Measurements from ENCODE around the gene CA5B. TPM values are rescaled to one million over a fixed set of nuclear protein-coding genes. Genes with fewer than 3 reads are reported as not detected.
A peak's percentile ranks its signal among the peaks of the same experiment; 100 is the strongest.

The CA5B gene
- polyA plus RNA-seq, 2 of the 4 experiments (the other 2 are of a cell fraction) = 5.2 to 12.5 TPM

DNA sequence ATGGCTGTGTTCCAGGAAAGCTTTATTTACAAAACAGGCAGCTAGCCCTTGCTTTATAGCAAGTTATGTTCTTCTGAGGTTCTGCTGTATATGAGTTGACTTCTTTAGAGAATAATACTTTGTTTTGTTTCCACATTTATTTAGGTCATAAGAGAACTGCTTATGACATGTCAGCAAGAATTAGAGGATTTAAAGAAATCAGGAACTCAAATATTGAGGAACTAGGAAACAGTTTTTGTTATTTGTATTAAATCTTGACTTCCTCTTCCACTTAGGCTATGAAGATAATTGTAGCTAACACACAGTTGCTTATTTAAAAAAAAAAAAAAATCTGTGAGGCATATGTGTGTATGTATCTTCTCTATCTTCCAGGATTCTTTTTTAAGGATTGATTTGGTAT is 66.5 kb downstream of the CA5B start:
- peak; percentile 23 for FAIRE-seq

DNA sequence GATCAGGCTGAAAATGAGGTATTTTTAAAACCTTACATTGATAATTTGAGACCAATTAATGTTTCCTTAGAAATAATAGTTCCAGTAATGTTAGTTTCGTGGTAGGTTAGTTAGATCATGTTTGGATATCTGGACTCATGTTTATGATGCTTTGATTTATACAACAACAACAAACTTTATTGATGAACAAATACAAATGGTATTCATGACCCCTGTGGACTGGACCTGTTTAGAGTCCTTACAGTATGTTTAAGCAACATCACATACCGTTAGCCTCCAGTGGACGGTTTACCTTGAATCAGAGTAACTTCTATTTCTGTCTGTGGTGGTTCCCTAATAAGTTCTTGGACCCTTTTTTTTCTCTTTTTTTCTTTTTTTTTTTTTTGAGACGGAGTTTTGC is 70.2 kb downstream of the CA5B start:
- FAIRE-seq (no peak), ATAC-seq (no peak), DNase-seq (ENCODE audit: low read depth in 1 of 2, low spot score in 1 of 2) (no peak)
- no peak overlapping the region for H3K4me2 ChIP-seq
- no peak overlapping the region for H3K27ac ChIP-seq
- 90% methylated on average over 4 of the region's 4 CpGs for WGBS (ENCODE audit: missing lambda C conversion rate)
- ChIA-PET CTCF (no interaction called here), POLR2A (no interaction called here)
- TF ChIP-seq CHD2 (IDR thresholded peaks at IDR 0.05; ENCODE audit: low read length, partially characterized antibody) (no peak), TFCP2L1 (CRISPR knock-in tag; IDR thresholded peaks at IDR 0.05) (no peak), HOXB5 (CRISPR knock-in tag; IDR thresholded peaks at IDR 0.05) (no peak), CBX2 (IDR thresholded peaks at IDR 0.05; ENCODE audit: borderline replicate concordance, low read depth) (no peak), CBX8 (IDR thresholded peaks at IDR 0.05) (no peak), TP53 (CRISPR knock-in tag; IDR thresholded peaks at IDR 0.05) (no peak), HEYL (CRISPR knock-in tag; IDR thresholded peaks at IDR 0.05) (no peak), RAD21 (conservative IDR thresholded peaks at IDR 0.05 in 1 of 2, IDR thresholded peaks at IDR 0.05 in 1 of 2) (no peak), BHLHE40 (IDR thresholded peaks at IDR 0.05; ENCODE audit: low read depth, low read length) (no peak)
- TF ChIP-seq, protein P1, sequence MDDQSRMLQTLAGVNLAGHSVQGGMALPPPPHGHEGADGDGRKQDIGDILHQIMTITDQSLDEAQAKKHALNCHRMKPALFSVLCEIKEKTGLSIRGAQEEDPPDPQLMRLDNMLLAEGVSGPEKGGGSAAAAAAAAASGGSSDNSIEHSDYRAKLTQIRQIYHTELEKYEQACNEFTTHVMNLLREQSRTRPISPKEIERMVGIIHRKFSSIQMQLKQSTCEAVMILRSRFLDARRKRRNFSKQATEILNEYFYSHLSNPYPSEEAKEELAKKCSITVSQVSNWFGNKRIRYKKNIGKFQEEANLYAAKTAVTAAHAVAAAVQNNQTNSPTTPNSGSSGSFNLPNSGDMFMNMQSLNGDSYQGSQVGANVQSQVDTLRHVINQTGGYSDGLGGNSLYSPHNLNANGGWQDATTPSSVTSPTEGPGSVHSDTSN (IDR thresholded peaks at IDR 0.05) = no peak
- no peak overlapping the region for H3K4me3 ChIP-seq
- H3K4me1 ChIP-seq = no peaks in the 10 kb centered on the region
- H3K9me3 ChIP-seq = no peaks in the 10 kb centered on the region

More for the DNA sequence above, 66.5 kb downstream of the CA5B start:
- H3K4me2 ChIP-seq = no peak overlapping the region
- no peak overlapping the region for H3K27ac ChIP-seq
- TF ChIP-seq TFCP2L1 (CRISPR knock-in tag; IDR thresholded peaks at IDR 0.05) = no peak
- TF ChIP-seq MAFK (IDR thresholded peaks at IDR 0.05; ENCODE audit: partially characterized antibody) = no peak
- TF ChIP-seq JUNB (IDR thresholded peaks at IDR 0.05) = no peak
- no peak for TF ChIP-seq FOXS1 (CRISPR knock-in tag; IDR thresholded peaks at IDR 0.05)
- no peak for TF ChIP-seq POLR2A (IDR thresholded peaks at IDR 0.05; ENCODE audit: low read length)
- TF ChIP-seq RAD21 (conservative IDR thresholded peaks at IDR 0.05 in 1 of 2, IDR thresholded peaks at IDR 0.05 in 1 of 2) = no peak
- TF ChIP-seq, protein P2, sequence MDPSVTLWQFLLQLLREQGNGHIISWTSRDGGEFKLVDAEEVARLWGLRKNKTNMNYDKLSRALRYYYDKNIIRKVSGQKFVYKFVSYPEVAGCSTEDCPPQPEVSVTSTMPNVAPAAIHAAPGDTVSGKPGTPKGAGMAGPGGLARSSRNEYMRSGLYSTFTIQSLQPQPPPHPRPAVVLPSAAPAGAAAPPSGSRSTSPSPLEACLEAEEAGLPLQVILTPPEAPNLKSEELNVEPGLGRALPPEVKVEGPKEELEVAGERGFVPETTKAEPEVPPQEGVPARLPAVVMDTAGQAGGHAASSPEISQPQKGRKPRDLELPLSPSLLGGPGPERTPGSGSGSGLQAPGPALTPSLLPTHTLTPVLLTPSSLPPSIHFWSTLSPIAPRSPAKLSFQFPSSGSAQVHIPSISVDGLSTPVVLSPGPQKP (IDR thresholded peaks at IDR 0.05; ENCODE audit: low read depth, low read length) = no peak
- TF ChIP-seq FOSB (CRISPR knock-in tag; IDR thresholded peaks at IDR 0.05) = no peak
- TF ChIP-seq MYC (IDR thresholded peaks at IDR 0.05; ENCODE audit: borderline replicate concordance, low read length) = no peak
- TF ChIP-seq, protein P1 (IDR thresholded peaks at IDR 0.05) = no peak
- TF ChIP-seq, protein P3, sequence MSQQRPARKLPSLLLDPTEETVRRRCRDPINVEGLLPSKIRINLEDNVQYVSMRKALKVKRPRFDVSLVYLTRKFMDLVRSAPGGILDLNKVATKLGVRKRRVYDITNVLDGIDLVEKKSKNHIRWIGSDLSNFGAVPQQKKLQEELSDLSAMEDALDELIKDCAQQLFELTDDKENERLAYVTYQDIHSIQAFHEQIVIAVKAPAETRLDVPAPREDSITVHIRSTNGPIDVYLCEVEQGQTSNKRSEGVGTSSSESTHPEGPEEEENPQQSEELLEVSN (IDR thresholded peaks at IDR 0.05; ENCODE audit: borderline replicate concordance, low read depth) = no peak
- TF ChIP-seq, protein P4, sequence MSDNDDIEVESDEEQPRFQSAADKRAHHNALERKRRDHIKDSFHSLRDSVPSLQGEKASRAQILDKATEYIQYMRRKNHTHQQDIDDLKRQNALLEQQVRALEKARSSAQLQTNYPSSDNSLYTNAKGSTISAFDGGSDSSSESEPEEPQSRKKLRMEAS (IDR thresholded peaks at IDR 0.05) = no peak
- POLR2A ChIA-PET = no interaction called here
- DNase-seq (ENCODE audit: low read depth in 1 of 2, low spot score in 1 of 2) (no peak), ATAC-seq (no peak)
- H3K9me3 ChIP-seq = no peaks in the 10 kb centered on the region
- no peaks in the 10 kb centered on the region for H3K4me1 ChIP-seq
- H3K4me3 ChIP-seq = no peak overlapping the region
- CTCF ChIA-PET = interaction anchor here (1.1 to 1.6 kb wide), 2 partner anchors 11 to 12 kb away, joined by 3 to 4 read pairs; no protein-coding TSS in a partner anchor

DNA sequence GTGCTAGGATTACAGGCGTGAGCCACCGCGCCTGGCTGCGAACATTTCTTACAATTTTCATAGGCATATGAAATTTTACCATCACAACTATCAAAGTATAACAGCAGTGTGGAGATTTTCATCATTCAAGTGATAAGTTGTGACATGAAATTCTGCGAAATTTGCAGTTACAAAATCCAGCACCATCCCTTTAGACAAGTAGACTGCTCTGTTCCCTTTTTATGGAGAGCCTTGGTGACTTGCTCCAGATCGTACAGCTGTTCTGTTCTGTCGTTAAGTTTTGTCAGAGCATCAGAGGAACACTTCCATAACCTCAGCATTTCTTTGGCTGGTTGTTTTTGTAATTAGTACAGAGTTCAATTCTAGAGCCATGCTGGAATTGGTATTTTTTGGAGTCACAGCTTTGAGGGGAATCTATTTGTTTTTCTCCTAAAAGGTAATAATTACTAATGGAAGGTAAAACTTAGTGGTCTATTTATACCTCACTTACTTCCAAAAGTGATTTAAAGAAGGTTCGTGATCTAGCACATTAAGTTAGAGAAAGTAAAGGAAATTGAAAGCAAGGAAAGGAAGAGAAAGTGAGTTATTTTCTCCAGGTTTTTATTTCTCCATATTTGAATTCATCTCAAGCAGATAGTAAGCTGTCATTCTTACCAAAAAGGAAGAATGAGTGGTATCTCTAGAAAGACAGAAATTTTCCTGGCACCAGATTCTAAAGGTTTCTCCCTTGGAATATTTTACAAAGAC is 74.3 kb downstream of the CA5B start:
- H3K4me3 ChIP-seq = no peak overlapping the region
- TF ChIP-seq FOSL2 (IDR thresholded peaks at IDR 0.05) (no peak), FOSL2 (CRISPR knock-in tag; IDR thresholded peaks at IDR 0.05) (no peak), NPAS2 (CRISPR knock-in tag; IDR thresholded peaks at IDR 0.05; ENCODE audit: borderline replicate concordance) (no peak), FOSB (CRISPR knock-in tag; IDR thresholded peaks at IDR 0.05) (no peak), RFX5 (IDR thresholded peaks at IDR 0.05) (no peak), HDAC2 (IDR thresholded peaks at IDR 0.05) (no peak)
- TF ChIP-seq, protein P5, sequence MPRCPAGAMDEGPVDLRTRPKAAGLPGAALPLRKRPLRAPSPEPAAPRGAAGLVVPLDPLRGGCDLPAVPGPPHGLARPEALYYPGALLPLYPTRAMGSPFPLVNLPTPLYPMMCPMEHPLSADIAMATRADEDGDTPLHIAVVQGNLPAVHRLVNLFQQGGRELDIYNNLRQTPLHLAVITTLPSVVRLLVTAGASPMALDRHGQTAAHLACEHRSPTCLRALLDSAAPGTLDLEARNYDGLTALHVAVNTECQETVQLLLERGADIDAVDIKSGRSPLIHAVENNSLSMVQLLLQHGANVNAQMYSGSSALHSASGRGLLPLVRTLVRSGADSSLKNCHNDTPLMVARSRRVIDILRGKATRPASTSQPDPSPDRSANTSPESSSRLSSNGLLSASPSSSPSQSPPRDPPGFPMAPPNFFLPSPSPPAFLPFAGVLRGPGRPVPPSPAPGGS (IDR thresholded peaks at IDR 0.05) = no peak
- 95% methylated on average over 8 of the region's 8 CpGs for WGBS (ENCODE audit: missing lambda C conversion rate)
- no peak overlapping the region for H3K27ac ChIP-seq
- DNase-seq (ENCODE audit: low read depth in 1 of 2, low spot score in 1 of 2) = no peak
- FAIRE-seq = peak; percentile 78
- POLR2A ChIA-PET = no interaction called here
- no peaks in the 10 kb centered on the region for H3K9me3 ChIP-seq
- CTCF ChIA-PET = interaction anchor here (0.6 kb wide), 1 partner anchor 39 kb away, joined by 3 read pairs; no protein-coding TSS in a partner anchor
- H3K4me1 ChIP-seq = no peaks in the 10 kb centered on the region
- no peak overlapping the region for H3K4me2 ChIP-seq
- ATAC-seq = no peak

Measured in A549 (cell line).